NK-92 treated with Interleukin-12 subunit alpha and Interleukin-12 subunit beta, amount 100 ng/mL, for 24 hours (cell line): ENCODE measurements around the gene SUPT3H.

Experiments
- DNase-seq: peaks from one replicate; lab custom pipeline; 2025; lab: John Stamatoyannopoulos, UW

The SUPT3H gene

DNA sequence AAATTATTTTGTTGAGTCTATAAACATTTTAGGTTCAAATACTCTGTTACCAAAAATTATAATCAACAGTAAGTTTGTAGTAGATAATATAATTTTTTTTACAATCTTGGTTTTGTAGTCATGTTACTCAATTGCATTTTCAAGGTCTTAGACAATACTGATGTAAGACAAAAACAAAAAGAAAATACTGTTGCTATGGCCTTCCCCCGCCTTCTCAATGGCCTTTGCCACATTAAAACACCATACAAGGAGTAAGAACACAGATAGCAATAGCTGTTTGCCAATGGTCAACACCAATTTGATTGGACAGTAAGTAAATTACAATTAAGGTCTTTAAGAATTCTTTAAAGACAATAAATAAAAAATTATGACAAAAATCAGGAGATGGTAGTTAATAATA lies 540.0 kb downstream of the SUPT3H start:
- no peak for DNase-seq

DNA sequence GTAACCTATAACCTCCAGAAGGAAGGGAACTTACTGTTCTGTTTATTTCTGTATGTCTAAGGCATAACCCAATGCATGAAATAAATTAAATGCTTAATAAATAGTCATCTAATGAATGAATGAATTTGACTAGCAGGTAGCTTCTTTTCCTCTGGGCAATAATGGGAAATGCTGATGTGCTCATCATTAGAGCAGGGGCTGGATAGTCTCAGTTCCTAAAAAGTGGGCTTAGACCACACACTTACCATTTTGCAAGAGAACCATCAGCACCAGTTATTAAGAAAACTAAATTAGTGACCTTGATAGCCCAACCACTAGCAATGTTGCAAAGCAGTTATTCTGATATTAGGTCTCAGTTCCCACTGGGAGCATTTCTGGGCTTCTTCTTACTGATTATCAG lies 540.5 kb downstream of the SUPT3H start:
- DNase-seq: no peak

DNA sequence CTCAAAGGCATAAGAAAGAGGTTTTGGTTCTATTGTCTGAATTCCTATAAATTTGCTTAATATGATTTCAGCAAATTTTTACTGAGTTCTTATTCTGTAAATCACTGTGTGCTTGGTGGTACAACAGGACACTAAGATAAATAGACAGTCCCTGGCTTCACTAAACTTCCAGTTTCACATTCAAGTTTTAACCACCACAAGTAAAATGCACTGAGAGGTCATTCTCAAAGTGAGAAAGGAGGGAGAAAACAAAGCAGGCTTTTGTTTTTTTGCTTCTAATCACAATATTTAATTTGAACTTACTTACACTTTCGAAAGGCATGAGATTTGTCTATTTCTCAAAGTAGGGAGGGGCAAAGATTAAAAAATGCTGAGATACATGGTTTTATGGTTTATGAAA lies 544.5 kb downstream of the SUPT3H start:
- no peak for DNase-seq

DNA sequence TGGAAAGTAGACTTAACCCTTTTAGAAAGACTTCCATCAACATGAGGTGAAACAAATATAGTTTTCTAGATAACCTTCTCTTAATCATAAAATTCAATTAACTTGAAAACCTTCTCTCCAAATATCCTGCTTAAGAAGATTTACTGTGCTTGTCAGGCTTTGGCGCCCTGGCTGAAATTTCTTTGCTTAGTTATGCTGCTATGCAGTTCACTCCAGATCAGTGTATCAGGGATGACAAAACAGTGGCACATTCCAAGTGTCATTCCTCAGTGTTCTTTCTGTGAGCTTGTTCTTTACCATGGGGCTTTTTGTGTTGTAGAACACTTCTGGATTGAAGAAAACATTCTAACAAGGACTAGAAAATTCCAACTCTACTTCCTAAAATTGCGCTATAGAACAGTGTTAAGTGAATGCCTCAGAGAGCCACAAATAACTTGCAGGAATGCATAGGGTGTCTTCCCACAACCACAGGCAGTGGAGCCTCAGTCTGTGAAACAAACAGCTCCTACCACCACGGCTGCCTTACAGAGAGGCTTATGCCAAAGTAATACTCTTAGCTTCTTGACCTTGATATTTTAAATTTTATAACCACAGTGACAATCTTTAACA lies 546.6 kb downstream of the SUPT3H start:
- no peak for DNase-seq

DNA sequence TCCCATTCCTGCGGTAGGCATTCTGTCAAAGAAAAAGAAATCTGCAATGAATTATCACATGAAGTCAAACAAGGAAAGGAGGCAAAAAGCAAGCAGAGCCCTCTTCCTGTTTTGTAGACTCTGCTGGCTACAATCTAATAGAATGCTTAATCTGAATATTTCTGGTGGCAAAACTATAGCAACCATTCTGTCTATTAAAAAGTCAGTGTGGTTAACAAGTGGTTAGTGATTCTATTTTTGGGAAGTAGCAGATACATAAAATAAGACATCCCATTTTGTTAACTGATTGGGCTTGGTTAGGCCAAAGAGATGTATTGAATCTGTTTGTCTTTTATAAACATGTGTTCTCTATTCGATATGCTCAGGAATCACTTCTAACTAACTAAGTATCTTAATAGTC lies 547.9 kb downstream of the SUPT3H start:
- no peak for DNase-seq

DNA sequence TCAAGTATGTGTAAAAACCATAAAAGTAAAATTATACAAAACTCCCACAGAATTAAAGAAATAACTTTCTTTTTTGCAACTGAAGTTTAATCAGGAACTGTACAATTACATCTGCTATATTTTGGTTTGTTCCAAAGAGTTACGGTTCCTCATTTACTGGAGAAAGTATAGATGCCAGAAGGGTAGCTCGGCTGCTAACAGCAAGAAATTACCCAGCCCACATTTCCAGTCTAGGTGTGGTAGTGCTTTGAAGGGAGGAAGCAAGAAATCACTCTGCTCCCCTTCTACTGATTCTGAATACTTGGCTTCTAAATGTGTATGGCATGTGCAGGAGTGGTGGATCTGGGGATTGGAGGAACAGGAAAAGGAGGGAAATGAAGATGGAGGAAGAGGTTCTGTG lies 549.0 kb downstream of the SUPT3H start:
- no peak for DNase-seq

DNA sequence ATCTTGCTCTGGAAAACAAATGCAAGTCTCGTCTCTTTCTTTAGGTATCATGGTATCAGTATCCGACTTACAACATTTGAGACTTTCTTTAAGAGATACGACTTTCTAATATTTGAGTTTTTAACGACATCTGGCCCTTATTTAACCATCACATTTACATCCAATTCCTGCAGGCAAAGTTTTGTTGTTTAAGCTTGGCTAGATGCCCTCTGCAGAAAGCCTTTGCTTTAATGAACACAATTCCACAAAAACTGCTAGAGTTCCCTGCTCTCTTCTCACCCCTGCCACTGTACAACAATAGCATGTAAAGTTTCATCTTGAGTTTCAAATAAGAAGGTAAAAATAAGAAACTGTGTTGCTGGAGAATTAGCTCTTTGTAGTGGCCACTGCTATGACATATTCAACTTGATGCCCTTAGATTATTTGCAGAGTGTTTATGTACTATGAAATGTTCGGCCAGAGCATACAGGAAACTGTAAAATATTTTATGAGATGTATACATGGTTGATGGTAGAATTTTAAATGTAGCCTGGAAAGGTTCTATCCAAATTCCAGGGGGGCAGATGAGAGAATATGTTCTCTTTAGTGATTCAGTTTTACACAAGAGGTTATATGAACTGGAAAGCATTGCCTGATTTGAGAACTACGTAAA lies 551.6 kb downstream of the SUPT3H start:
- no peak for DNase-seq

DNA sequence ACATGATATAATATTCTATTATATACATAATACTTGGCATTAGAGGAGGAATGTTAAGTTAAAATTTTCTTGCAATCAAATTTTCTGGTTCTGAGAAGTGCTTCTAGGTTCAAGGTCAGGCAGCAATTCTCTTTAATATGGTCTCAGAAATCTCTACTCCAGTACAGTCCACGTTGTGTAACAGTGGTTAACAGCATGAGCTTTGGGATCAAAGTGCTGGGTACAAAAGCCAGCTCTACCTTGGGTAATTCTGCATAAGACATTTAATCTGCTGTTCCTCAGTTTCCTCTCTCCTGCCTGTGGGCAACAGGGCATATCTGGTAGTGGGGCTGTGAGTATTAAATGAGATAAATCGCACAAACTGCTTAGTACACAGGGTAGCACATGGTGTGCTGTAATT lies 552.5 kb downstream of the SUPT3H start:
- no peak for DNase-seq

DNA sequence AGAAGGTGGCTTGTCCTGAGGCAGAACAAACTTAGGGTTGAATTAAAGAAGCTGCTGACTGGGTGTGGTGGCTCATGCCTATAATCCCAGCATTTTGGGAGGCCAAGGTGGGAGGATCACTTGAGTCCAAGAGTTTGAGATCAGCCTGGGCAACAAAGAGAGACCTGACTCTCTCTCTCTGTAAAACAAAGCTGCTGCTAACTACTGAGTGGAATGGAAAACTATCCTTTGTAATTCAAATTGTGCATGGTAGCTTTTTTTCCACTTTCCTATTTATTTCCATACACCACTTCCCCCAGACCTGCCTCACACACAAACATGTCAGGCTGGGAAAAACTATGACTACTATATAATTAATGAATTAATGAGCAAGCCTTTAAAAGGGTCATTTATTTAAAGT lies 553.2 kb downstream of the SUPT3H start:
- no peak for DNase-seq

DNA sequence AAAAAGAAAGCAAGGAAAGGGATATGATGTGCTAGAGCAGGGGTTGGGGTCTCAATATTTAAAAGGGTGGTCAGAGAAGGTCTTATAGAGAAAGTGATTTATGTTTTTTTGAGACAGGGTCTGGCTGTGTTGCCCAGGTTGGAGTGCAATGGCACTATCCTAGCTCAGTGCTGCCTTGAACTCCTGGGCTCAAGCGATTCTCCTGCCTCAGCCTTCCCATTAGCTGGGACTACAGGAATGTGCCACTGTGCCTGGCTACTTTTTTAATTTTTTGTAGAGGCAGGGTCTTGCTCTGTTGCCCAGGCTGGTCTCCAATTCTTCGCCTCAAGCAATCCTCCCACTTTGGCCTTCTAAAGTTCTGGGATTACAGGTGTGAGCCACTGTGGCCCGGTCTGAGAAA lies 557.0 kb downstream of the SUPT3H start:
- no peak for DNase-seq

DNA sequence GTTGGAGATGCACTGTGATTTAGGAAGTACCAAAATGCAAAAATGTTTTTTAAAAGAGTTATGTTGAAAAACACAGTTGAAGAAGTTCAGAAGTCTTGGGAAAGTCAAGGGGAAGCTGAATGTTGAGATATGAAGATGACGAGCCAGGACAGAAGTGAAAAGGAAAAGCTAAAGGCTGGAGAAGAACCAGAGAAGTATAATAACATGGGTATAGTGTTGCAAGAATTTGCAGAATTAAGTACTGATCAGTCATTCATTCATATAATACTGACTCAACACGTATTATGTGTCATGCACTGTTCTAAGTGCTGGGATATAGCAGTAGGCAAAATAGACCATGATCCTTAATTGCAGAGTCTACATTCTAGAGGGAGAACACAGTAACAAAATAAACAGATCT lies 557.4 kb downstream of the SUPT3H start:
- no peak for DNase-seq

DNA sequence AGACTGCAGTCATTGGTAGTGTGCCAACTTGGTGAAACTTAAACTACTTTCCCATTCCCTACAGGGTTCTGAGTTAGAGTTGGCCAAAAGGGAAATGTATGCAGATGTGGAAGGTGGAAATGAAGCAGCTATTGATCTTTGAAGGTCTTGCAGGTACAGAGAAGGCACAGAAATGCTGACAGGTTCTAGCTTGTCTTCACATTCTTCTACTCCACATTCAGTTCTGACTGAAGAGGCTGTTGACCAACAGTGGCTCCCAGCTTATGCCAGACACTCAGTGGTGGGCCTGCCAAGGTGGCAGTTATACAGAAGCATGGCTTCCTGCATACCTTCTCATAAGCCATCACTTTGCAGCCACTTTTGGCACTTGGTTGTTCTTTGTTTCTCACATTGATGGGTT lies 566.3 kb downstream of the SUPT3H start:
- DNase-seq: no peak

DNA sequence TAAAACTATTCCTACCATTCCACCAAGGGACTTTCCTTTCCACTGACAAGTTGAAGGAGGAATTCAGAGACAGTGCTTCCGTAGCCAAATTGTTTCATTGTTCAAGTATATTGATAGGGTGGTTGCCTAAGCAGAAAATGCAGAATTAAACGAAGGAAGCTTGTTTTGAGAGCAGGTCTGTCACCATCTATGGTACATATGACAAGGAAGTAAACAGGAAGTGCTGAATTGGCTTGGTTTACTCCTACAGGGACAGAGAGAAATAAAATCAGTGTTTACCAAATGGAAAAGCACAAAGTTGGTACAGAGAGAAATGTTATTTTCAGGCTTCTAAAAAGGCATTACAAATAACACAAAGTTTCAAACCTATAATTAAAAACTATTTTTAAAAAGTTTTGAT lies 568.5 kb downstream of the SUPT3H start:
- DNase-seq: no peak

DNA sequence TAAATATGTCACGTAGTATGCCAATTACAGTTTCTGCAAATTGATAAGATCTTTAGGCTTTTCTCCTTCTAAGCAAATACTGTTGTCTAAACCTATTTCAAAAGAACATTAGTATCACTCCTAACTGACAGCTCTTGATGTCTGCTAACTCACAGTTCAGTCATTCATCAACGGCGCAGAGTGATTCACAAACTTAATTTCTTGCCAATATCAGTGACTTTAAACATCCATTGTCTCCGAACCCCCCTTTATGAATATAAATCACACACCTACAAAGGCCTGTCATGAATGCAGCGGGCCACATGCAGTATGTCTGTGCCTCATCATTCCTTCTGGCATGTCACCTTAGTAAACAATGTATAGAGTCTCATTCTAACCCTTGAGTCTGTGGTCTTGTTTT lies 569.6 kb downstream of the SUPT3H start:
- DNase-seq: no peak

DNA sequence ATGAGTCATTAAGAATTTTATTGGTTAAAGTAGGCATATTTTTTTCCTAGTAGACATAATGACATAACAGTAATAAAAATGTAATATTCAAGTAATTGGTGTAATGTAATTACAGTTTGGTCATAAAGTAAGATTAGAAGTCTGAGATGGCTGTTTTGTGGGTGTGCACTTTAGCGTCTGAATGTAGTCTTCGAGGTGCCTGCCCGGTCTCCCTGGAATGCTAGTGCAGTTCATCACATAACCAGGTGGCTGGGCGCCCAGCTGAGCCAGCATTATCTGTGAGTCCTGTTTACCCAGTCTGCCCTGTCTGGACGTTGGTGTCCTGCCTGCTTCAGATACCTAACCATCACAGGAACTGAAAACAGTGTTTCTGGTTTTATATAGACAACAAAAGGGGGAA lies 571.1 kb downstream of the SUPT3H start:
- DNase-seq: no peak

DNA sequence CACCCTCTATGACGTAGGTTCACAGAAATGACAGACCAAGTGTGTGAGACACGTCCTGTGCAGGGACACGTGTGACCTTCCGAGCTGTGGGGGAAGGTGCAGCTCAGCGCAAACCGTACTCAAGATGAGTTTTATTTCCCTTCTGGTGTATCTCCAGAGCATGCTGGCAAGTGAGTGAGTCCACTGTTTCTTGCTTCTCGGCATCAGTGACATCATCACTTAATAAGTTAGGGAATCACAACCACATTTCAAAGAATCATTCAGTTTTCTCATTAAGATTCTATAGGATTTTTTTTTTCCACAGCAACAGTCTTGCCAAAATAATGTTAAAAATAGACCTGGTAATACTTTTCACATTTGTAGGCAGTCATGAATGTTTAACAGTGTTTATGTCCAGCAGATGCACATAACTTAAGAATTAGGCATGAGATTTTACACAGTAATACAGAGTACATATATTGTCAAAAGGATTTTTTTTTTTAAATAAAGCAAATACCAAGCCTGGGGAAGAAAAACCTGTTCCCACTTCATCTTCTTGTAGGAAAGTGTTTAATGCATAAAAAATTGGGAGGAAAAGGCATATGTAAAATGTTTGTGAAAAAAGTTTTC lies 572.4 kb downstream of the SUPT3H start:
- no peak for DNase-seq

DNA sequence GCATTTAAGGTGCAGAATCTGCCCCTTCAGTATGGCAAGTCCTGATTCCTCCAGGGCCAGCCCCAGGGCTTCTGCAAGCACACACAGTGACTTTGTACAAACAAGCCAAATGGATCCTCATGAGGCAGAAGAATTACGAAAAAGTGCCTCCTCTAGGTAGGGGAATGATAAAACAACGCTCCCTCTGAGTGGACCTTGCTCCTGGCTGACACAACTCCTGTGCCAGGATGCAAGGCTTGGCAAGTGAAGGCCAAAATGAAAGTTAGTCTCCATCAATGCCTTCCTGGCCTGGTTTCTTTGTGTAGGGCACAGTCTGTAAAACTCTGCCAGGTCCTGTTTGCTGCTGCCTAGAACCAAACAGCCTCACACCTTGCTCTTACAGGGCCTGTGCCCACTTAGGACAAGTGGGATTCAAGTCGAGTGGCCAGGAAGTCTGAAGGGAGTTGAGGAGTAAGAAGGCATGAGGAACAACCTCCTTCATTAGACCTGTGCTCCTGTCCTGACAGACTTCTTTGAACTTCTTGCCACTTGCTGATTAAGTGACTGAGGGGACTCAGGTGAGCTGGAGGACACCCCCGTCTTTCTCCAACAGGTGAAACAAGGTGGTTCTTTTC lies 573.1 kb downstream of the SUPT3H start:
- no peak for DNase-seq

DNA sequence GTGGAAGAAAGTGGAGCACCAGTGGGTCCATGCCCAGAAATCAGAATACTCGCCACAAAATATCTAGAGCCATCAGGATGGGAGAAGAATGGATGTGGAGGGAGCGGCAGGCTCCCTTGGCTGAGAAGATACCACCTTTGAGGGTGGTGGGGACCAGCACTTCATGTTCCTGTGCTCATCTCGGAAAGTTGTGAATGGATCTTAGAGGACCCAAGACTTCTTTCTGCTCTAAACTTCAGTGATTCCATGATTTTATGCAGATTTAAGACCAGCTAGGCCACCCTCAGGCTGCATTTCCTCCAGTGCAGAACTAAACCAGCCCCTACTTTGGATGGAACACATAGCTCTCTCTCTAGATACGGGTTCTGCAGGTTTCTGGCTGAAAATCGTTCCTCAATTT lies 573.7 kb downstream of the SUPT3H start:
- no peak for DNase-seq

DNA sequence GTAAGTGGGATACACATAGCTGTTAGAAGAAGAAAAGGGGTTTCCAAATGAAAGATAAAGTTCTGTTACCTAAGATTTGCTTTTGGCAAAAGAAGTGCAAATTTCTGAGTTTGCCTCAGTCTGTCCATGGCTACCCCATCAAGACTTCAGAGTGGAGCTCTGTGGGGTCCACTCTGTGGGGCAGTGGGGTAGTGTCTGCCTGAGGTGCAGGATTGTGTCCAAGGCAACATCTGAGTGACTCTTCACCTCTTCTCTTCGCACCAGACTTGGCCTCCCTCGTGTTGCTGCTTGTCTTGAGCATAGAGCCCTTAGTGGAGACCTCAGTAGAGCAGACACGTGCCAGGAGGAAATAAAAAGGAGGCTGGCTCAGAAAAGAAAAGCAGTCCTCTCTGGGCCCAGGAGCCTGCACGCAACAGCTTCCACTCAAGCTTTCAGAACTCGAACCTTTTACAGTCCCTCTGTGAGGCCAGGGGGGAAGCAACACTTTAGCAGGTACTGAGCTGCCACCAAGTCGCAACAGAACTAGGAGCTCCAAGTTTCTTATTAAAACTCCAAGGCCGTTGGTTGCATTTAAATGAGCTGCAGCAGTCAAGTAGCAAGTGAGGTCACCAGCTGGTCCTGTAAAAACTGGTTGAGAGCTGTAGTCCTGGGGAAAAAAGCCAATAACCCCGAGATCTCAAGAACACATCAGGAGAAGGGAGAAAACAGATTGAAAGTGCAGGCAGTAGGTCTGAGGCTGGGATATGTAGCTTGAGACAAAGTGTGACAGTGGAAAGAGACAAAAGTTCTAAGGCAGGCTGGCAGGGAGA lies 576.7 kb downstream of the SUPT3H start:
- DNase-seq: no peak

DNA sequence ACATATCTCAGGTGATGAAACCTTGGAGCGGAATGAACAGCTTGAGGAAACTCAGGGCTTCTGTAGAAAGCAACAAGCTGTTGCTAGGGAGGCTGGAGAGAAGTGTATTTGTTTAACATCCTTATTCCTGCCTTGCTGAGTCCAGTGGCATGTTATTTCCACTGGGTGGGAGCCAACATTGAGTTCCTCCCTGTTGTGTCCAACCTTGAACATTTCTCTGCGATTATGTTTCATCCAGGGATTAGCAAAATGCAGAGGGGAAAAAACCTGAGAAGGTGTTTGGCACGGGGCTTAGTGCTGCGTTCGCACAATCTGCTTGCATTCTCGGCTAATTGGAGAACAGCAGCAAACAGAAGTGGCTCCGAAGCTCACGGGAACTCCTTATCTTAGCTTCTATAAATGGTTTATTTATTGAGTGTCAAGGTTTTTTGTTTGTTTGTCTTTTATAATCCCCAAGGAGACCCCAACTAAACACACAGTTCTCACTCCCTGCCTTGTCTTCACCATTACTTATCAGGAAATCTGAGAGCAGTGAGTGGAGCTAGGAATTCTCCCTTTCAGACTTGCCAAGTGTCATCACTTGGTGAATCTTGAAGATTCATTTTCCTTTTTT lies 577.5 kb downstream of the SUPT3H start:
- no peak for DNase-seq

DNA sequence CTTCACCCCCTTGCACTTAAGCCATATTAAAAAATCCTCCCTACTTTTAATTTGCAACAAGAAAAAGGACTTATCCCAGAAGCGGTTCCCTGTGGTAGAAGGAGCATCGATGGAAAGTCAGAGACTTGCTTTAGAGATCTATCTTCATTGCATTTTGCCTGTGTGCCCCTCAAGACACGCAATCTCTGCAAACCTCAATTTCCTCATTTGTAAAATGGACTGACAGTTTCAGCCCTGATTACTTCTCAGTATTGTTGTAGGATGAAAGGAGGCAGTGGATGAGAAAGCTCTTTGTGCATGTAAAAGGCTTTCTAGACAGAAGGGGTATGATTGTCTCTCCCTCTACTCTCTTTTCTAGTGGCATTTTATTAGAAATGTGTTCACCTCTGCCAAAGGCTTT lies 580.0 kb downstream of the SUPT3H start:
- DNase-seq: no peak

DNA sequence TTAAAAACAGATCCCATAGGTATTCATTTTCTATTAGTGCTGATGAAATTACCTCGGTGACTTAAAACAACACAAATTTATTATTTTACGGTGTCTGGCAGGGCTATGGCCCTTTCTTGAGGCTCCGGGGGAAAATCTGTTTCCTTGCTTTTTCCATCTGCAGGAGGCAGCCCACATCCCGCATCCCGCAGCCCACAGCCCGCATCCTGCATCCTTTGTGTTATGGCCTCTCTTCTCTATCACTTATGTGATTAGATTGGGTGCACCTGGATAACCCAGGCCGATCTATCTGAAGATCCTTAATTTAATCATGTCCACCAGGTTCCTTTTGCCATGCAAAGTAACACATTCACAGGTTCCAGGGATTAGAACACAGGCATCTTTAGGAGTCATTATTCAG lies 582.4 kb downstream of the SUPT3H start:
- DNase-seq: no peak
